Measurements from ENCODE around the gene EME2. TPM values are rescaled to one million over a fixed set of nuclear protein-coding genes. Genes with fewer than 3 reads are reported as not detected.

EME2 gene
- total RNA-seq, 3 donors from 2014 or later (not counting 1 experiment from before 2014, with no cell fraction given) = 30.0 to 33.8 (median 30.1) TPM

GRCh38 chr16:1778200-1779179, 5.9 kb downstream of the EME2 start:
- Mint-ChIP-seq H3K9me3 (no peaks in the 10 kb centered on the region), H3K27me3 (ENCODE audit: low read depth in 2 of 2) (no peaks in the 10 kb centered on the region), H3K4me1 (peaks cover 14 to 19% of the 10 kb centered on the region in 2 donors), H3K36me3 (no peaks in the 10 kb centered on the region), H3K4me3 (peak overlapping the region; percentile 31), H3K27ac (no peak overlapping the region)
- Histone ChIP-seq H3K9me3 (ENCODE audit: control insufficient read depth, insufficient read depth, low read length) (no peaks in the 10 kb centered on the region), H3K4me1 (ENCODE audit: control insufficient read depth, insufficient read depth, low read length) (peaks cover 49% of the 10 kb centered on the region), H3K36me3 (ENCODE audit: control insufficient read depth, insufficient read depth, low read length) (peaks cover 24% of the 10 kb centered on the region), H3K4me3 (ENCODE audit: low read length) (no peak overlapping the region), H3K27me3 (ENCODE audit: control insufficient read depth, insufficient read depth, low read length) (no peaks in the 10 kb centered on the region), H3K27ac (ENCODE audit: low read length) (no peak overlapping the region)
- DNase-seq = no peak
- intact Hi-C loops (cut with micrococcal nuclease) = loop anchor here (10.0 kb wide), 1 partner anchor 146 kb away; no protein-coding TSS in a partner anchor
- 90% methylated on average over 34 of the region's 34 CpGs for WGBS (ENCODE audit: insufficient coverage)
- ATAC-seq = no peak
- TF ChIP-seq CTCF (IDR thresholded peaks at IDR 0.05) = no peak

DNA sequence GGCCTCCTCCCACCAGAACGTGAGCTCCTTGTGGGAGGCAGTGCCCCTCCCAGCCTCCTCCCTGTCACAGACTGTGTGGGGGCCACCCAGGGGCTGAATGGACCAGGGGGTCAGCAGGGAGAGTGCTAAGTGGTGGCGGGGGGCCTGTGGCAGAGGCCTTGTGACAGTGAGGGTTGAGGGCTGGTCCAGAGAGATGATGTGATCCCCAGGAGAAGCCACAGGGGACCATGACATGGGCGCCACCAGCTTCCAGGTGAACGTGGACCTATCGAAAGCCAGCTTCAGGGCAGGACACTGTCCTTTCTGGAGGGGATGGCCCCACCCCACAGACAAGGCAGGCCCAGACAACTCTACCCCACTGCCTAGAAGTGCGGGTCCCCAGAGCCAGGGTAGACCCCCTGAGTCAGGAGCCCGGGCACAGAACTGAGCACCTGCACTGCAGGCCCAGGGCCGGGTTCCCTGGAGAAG, 6.7 kb downstream of the EME2 start:
- no peaks in the 10 kb centered on the region for H3K9me3 ChIP-seq (ENCODE audit: control insufficient read depth, insufficient read depth, low read length)
- H3K27ac Mint-ChIP-seq = no peak overlapping the region
- no peak for TF ChIP-seq CTCF (IDR thresholded peaks at IDR 0.05)
- no peaks in the 10 kb centered on the region for H3K9me3 Mint-ChIP-seq
- H3K4me1 Mint-ChIP-seq = peaks cover 10 to 15% of the 10 kb centered on the region in 2 donors
- intact Hi-C loops (cut with micrococcal nuclease) = loop anchor here (10.0 kb wide), 1 partner anchor 146 kb away; no protein-coding TSS in a partner anchor
- 94% methylated on average over 8 of the region's 8 CpGs for WGBS (ENCODE audit: insufficient coverage)
- H3K27me3 Mint-ChIP-seq (ENCODE audit: low read depth in 2 of 2) = no peaks in the 10 kb centered on the region
- H3K36me3 ChIP-seq (ENCODE audit: control insufficient read depth, insufficient read depth, low read length) = peaks cover 24% of the 10 kb centered on the region
- no peaks in the 10 kb centered on the region for H3K36me3 Mint-ChIP-seq
- ATAC-seq (no peak), DNase-seq (no peak)
- H3K4me1 ChIP-seq (ENCODE audit: control insufficient read depth, insufficient read depth, low read length) = peaks cover 50% of the 10 kb centered on the region
- no peak overlapping the region for H3K4me3 Mint-ChIP-seq
- H3K4me3 ChIP-seq (ENCODE audit: low read length) = no peak overlapping the region
- H3K27ac ChIP-seq (ENCODE audit: low read length) = no peak overlapping the region
- no peaks in the 10 kb centered on the region for H3K27me3 ChIP-seq (ENCODE audit: control insufficient read depth, insufficient read depth, low read length)

- 90% methylated on average over 27 of the region's 27 CpGs for WGBS (ENCODE audit: insufficient coverage)
- H3K36me3 ChIP-seq (ENCODE audit: control insufficient read depth, insufficient read depth, low read length) = peaks cover 24% of the 10 kb centered on the region
- H3K4me1 ChIP-seq (ENCODE audit: control insufficient read depth, insufficient read depth, low read length) = peaks cover 45% of the 10 kb centered on the region
- H3K27me3 ChIP-seq (ENCODE audit: control insufficient read depth, insufficient read depth, low read length) = no peaks in the 10 kb centered on the region
- DNase-seq = no peak
- Mint-ChIP-seq H3K4me1 (peaks cover 10 to 16% of the 10 kb centered on the region in 2 donors), H3K4me3 (peak overlapping the region; percentile 21), H3K9me3 (no peaks in the 10 kb centered on the region), H3K27ac (peak overlapping the region in 1 of 2 donors; percentile 88), H3K27me3 (ENCODE audit: low read depth in 2 of 2) (no peaks in the 10 kb centered on the region), H3K36me3 (no peaks in the 10 kb centered on the region)
- intact Hi-C loops (cut with micrococcal nuclease) = loop anchor here (10.0 kb wide), 1 partner anchor 145 kb away; no protein-coding TSS in a partner anchor
- ATAC-seq = no peak
- no peak for TF ChIP-seq CTCF (IDR thresholded peaks at IDR 0.05)
- no peak overlapping the region for H3K4me3 ChIP-seq (ENCODE audit: low read length)
- H3K27ac ChIP-seq (ENCODE audit: low read length) = no peak overlapping the region
- H3K9me3 ChIP-seq (ENCODE audit: control insufficient read depth, insufficient read depth, low read length) = no peaks in the 10 kb centered on the region
Measured at GRCh38 chr16:1779741-1780676, 7.4 kb downstream of the EME2 start.
